Measurements from ENCODE around the gene DOP1B. TPM values are rescaled to one million over a fixed set of nuclear protein-coding genes. Genes with fewer than 3 reads are reported as not detected.
A peak's percentile ranks its signal among the peaks of the same experiment; 100 is the strongest.

The DOP1B gene
- total RNA-seq, 1 donor from 2014 or later = 24.6 TPM

DNA sequence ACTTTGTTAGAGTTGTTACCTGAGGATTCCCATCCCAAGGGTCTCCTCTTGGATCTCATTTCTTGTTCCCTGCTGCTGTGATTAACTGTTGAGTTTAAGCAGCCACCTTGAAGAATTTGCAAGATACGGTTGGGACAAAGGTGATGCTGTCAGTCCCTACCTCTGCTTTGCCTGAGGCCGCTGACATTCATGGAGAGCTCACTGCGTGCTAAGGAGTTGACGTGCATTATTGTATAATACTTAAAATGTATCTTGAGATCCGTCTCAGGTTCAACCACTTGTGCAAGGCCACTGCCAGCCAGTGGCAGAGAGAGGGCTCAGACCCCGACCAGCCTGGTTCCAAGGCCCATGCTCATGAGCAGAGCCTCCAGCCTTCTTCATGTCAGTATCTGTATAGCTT, 14.2 kb downstream of the DOP1B start:
- TF ChIP-seq, protein P1, sequence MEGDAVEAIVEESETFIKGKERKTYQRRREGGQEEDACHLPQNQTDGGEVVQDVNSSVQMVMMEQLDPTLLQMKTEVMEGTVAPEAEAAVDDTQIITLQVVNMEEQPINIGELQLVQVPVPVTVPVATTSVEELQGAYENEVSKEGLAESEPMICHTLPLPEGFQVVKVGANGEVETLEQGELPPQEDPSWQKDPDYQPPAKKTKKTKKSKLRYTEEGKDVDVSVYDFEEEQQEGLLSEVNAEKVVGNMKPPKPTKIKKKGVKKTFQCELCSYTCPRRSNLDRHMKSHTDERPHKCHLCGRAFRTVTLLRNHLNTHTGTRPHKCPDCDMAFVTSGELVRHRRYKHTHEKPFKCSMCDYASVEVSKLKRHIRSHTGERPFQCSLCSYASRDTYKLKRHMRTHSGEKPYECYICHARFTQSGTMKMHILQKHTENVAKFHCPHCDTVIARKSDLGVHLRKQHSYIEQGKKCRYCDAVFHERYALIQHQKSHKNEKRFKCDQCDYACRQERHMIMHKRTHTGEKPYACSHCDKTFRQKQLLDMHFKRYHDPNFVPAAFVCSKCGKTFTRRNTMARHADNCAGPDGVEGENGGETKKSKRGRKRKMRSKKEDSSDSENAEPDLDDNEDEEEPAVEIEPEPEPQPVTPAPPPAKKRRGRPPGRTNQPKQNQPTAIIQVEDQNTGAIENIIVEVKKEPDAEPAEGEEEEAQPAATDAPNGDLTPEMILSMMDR (IDR thresholded peaks at IDR 0.05) = no peak
- Histone ChIP-seq H3K27me3 (ENCODE audit: low read depth) (no peaks in the 10 kb centered on the region), H3K4me1 (peaks cover 7% of the 10 kb centered on the region), H3K9me3 (no peaks in the 10 kb centered on the region), H3K36me3 (peaks cover 8% of the 10 kb centered on the region), H3K4me3 (no peak overlapping the region), H3K27ac (no peak overlapping the region)
- DNase-seq (no peak), ATAC-seq (no peak)
- intact Hi-C loops (cut with DNase I) = no loop called here

- no peak overlapping the region for H3K4me3 ChIP-seq
- peaks cover 8% of the 10 kb centered on the region for H3K36me3 ChIP-seq
- DNase-seq (no peak), ATAC-seq (no peak)
- H3K27me3 ChIP-seq (ENCODE audit: low read depth) = no peaks in the 10 kb centered on the region
- no peaks in the 10 kb centered on the region for H3K9me3 ChIP-seq
- TF ChIP-seq, protein P1 (IDR thresholded peaks at IDR 0.05) = no peak
- H3K4me1 ChIP-seq = peaks cover 7% of the 10 kb centered on the region
- intact Hi-C loops (cut with DNase I) = no loop called here
- H3K27ac ChIP-seq = no peak overlapping the region
These were observed 14.7 kb downstream of the DOP1B start for GRCh38 chr21:36171336-36171735.

DNA sequence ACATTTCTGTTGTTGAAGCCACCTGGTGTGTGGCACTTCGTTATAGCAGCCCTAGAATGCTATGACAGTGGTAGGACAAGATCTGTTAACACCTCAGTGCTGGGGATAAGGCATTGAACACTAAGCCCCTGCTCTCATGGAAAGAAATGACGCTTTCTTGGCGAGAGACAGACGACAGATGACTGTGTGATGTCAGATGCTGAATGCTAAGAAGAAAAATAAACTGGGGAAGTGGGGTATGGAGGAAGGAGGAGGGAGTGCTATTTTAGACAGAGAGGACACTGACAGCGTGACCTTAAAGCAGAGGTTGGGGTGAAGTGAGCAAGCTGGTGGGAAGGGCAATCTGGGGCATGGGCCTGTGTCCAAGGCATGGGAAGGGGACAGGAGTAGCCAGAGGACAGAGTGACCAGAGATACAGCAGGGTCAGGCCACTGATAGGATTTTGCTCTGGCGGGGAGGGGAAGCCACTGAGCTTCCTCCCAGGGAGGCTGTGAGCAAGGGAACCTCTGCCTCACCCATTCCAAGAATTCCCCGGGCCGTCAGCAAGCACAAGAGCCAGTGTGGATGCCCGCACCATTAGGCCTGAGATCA, 15.2 kb downstream of the DOP1B start:
- peaks cover 8% of the 10 kb centered on the region for H3K36me3 ChIP-seq
- peaks cover 7% of the 10 kb centered on the region for H3K4me1 ChIP-seq
- no peaks in the 10 kb centered on the region for H3K27me3 ChIP-seq (ENCODE audit: low read depth)
- H3K9me3 ChIP-seq = no peaks in the 10 kb centered on the region
- intact Hi-C loops (cut with DNase I) = no loop called here
- TF ChIP-seq, protein P1 (IDR thresholded peaks at IDR 0.05) = no peak
- ATAC-seq (peak in 1 of 2 donors; percentile 32), DNase-seq (no peak)
- no peak overlapping the region for H3K4me3 ChIP-seq
- H3K27ac ChIP-seq = no peak overlapping the region

DNA sequence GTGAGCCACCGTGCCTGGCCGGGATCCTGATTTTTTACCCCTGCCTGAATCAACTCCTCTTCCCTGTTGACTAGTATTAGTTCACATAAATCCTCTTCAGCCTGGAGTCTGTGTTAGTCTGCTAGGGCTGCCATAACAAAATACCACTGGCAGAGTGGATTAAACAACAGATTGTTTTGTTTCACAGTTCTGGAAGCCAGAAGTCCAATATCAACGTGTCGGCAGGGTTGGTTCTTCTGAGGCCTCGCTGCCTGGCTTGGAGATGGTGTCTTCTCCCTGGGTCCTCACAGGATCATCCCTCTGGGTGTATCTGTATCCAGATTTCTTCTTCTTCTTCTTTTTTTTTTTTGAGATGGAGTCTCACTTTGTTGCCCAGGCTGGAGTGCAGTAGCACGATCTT, 18.2 kb downstream of the DOP1B start:
- intact Hi-C loops (cut with DNase I) = no loop called here
- no peaks in the 10 kb centered on the region for H3K36me3 ChIP-seq
- H3K27ac ChIP-seq = no peak overlapping the region
- DNase-seq (no peak), ATAC-seq (no peak)
- H3K9me3 ChIP-seq = no peaks in the 10 kb centered on the region
- no peak overlapping the region for H3K4me3 ChIP-seq
- TF ChIP-seq, protein P1 (IDR thresholded peaks at IDR 0.05) = no peak
- H3K27me3 ChIP-seq (ENCODE audit: low read depth) = no peaks in the 10 kb centered on the region
- peaks cover 7% of the 10 kb centered on the region for H3K4me1 ChIP-seq

DNA sequence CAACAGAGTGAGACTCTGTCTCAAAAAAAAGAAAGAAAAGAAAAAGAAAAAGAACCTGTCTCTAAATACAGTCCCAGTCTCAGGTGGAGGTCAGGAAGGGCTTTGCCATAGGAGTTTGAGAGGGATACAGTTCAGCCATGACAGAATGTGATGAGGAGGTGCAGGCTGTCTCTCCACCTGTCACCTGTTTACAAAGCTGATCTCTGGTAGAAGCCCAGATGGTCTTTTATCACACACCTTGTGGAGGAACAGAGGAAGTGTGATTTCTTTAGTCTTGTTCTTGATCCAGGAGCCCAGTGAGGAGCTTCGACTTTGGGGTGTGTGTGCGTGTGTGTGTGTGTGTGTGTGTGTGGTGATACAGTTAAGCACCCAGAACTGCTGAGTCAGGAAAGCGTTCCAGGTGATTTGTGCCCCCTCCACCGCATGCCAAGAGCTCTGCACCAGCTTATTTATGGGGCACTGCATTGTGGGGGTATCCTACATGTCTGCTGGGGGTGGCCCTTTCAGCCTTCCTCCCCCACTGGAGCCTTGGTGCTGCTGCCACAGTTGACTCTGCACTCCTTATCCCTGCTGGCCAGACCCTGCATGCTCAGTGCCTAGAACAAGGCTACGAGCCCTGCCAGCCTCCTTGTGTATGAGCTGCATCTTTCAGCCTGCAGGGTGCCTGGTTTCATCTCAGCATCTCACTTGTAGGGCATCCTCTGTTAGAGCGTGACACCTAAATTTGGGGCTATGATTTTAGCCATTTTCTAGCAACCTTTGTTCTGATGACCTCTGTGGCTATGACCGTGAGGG, 19.3 kb downstream of the DOP1B start:
- intact Hi-C loops (cut with DNase I) = no loop called here
- TF ChIP-seq, protein P1 (IDR thresholded peaks at IDR 0.05) = no peak
- H3K9me3 ChIP-seq = no peaks in the 10 kb centered on the region
- H3K4me3 ChIP-seq = no peak overlapping the region
- ATAC-seq = no peak
- peaks cover 7% of the 10 kb centered on the region for H3K4me1 ChIP-seq
- H3K27me3 ChIP-seq (ENCODE audit: low read depth) = no peaks in the 10 kb centered on the region
- H3K36me3 ChIP-seq = no peaks in the 10 kb centered on the region
- H3K27ac ChIP-seq = no peak overlapping the region
- no peak for DNase-seq

Data from lower lobe of right lung (tissue), 2 donors.